Hypothalamus (tissue), 51 donors: Measurements from ENCODE around the gene EIPR1.

Experiments used
- DNase-seq, 51 donors: peaks; one replicate each; lab custom pipeline; 2025; lab: John Stamatoyannopoulos, UW

The EIPR1 gene

DNA sequence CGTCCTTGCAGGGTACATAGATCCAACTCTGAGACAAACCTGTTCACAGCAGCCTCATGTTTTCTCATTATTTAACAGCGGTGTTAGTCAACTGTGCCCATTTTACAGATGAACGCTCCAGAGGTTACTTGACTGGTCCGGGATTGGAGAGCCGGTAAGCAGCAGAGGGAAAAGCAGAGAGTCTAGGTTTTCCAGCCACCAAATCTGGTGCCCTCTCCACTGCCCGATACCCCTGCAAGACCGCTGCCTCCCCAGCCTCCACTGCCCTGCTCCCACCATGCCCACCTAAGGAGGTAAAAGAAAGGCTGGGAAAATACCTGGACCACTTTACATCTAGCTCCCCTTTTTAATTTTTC is 51.5 kb downstream of the EIPR1 start:
- no peak for DNase-seq

- no peak for DNase-seq
Observed at GRCh38 chr2:3325458-3326181, 52.0 kb downstream of the EIPR1 start.

DNA sequence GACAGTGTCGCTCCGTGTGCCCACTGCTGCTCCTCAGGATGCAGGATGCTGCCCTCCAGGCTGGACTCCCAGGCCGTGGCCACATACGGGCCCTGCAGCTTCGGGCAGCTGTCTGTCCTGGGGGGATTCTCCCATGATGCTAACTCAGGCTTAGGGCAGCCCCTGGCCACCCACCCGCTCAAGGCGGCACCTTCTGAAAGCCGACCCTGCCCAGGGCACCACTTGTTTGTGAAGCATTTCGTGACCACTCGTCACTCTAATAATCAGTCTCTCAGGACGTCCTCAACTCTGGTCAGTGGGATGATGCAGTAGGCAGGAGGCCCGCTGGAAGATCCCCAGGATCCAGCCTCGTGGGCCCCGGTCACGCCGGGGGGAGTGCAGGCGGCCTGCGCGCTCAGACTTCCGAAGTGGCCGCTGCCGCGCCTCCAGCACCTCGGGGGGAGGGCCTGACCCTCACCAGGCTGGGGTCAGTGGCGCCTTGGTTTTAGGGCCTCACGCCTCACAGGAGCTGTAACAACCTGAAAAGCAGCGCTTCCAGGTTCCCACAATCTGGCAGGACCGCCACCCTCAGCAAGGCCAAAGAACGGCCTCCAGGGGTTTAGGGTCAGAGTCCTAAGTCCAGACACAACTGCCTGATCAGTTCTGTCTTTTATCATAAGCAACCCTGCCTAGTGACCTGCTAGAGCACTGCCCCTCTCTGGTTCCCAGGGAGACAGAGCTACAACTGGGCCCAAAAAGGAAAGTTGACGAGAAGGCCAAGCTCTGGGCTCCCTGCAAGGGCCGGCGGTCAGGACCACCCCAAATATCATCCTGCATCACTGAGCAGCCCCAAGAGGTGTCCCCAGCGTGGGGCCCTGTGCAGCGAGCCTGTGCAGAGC is 53.0 kb downstream of the EIPR1 start:
- DNase-seq: no peak

- no peak for DNase-seq
Observed at GRCh38 chr2:3324036-3324386, 53.6 kb downstream of the EIPR1 start.

GRCh38 chr2:3323360-3324035 is 54.1 kb downstream of the EIPR1 start:
- no peak for DNase-seq

DNA sequence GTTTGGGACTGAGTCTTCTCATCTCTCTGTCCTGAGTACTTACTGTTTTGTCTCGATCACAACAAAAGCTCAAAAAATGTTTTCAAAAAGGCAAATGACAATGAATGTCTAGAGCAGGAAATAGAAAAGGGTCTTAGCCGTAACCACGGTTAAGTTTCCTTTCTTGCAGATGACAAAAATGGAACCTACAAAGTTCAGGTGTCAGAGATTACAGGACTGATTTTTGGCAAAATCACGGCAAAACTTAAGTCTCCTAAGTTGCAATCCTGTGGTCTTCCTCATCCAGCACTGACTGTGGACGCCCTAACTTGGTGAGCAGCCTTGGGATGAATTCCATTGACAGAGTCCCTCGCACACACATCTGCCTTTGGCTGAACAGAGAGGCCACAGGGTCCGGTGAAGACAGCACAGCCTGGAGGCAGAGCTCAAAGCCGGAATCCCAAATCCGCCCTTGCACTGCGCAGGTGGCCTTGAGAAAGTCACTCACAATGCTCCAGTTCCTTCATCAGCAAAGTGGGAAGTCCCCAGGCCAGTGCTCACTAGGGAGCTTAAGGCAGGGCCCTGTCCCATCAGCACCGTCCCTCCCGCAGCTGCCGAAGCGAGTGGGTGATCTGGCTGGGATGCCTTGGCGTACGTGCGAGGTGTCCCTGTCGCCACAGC is 55.2 kb downstream of the EIPR1 start:
- DNase-seq: no peak

DNA sequence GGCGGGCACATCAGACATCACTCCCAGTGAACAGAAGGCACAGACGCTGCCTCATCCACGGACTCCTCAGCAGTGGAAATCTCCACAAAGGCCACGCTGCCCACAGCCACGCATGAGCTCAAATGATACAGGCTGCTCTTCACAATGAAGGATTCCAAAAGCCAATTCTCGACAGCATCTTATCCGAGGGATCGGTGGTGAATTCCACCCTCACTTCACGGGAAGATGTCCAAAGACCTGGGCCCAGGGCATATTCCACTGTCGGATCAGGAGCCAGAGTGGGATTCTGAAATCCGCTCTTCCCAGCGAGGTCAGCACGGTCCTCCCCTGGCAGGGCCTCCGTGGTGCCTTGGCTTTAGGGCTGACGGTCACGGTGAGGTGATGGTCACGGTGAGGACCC is 55.8 kb downstream of the EIPR1 start:
- no peak for DNase-seq

DNA sequence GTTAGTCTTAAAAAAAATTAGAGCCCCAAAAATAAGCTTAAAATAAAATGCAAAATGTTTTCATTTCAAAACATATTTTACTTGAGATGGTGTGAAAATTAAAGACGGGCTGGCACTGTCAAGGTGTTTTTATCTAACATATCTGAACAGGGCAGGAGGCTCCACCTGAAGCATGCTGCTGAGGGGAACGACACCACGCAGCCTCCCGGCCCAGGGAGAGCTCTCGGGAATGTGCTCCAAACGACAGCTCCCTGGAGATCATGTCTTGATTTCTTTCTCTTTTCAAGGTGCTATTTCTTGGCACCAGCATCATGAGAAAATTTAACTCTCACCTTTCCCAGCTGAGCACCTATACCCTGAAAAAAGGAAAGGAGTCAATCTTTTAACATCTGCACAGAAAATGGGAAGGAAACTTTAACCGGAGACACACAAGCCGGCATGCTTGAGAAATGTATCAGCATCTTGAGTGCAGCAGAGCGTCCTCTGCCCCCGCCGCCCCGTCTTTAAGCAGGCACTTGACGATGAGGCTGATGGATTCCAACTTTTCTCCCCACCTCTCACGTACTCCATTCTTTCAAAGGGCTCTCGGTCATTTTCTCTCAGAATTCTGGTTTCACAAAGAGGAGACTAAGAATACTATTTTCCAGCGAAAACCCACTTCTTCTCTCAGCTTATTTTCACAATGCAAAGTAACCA is 56.6 kb downstream of the EIPR1 start:
- DNase-seq: no peak

DNA sequence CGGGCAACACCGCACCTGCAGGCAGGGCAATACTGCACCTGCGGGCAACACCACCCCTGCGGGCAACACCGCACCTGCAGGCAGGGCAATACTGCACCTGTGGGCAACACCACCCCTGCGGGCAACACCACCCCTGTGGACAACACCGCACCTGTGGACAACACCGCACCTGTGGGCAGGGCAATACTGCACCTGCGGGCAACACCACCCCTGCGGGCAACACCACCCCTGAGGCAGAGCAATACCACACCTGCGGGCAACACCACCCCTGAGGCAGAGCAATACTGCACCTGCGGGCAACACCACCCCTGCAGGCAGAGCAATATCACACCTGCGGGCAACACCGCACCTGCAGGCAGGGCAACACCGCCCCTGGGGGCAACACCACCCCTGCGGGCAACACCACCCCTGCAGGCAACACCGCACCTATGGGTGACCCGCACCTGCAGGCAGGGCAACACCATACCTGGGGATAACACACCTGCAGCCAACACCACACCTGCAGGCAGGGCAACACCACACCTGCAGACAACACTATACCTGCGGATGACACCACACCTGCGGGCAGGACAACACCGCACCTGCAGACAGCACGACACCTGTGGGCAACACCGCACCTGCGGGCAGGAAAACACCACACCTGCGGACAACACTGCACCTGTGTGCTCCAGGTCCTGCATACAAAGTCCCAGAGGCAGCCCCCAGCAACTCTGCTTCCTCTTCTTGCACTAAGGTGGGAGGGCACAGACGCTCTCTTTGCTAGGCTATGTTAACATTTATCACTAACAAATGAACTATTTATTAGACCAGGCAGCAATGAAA is 57.7 kb downstream of the EIPR1 start:
- no peak for DNase-seq

GRCh38 chr2:3319134-3319533 is 58.5 kb downstream of the EIPR1 start:
- no peak for DNase-seq

DNA sequence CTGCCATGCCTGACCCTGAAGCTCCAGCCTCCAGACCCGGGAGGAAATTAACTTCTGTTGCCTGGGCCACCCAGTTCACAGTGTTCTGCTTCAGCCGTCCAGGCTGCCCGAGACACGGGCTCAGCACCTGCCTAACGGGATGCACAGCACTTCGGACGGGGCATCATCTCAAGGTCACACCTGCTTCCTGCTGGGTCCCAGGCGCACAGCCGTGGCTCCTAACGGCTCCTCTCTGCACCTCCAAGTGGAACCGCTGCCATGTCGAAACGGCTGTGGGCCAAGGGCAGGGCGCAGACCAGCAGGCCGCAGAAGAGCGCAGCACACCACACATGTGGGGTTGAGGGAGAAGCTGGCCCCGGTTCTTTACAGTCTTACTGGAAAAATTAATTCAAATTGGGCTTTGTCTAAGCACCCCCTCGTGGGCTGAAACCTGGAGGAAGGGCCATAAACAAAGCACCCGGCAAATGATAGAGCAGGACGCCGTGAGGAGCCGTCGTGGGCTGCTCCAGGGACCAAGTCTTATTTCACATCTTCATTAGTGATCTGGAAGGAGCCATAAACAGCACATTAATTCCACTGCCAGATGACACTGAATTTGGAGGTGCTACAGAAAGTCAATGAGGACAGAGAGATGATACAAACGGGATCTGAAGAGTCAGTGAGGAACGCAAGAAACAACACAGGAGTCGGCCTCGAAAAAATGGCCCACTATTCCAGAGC is 59.6 kb downstream of the EIPR1 start:
- DNase-seq: no peak

DNA sequence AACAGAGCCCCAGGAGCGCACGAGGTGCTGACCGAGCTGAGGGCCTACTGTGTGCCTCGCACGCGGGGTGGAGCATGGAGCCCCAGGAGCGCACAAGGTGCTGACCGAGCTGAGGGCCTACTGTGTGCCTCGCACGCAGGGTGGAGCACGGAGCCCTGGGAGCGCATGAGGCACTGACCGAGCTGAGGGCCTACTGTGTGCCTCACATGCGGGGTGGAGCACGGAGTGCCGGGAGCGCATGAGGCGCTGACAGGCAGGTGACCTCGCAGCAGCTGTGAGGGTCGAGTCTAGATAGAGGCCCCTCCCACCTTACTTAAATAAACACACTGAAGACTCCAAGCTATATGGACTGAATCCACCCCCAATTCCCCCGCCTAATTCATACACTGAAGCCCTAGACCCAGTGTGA is 60.3 kb downstream of the EIPR1 start:
- no peak for DNase-seq

- no peak for DNase-seq
Observed at GRCh38 chr2:3316456-3317276, 61.0 kb downstream of the EIPR1 start.

DNA sequence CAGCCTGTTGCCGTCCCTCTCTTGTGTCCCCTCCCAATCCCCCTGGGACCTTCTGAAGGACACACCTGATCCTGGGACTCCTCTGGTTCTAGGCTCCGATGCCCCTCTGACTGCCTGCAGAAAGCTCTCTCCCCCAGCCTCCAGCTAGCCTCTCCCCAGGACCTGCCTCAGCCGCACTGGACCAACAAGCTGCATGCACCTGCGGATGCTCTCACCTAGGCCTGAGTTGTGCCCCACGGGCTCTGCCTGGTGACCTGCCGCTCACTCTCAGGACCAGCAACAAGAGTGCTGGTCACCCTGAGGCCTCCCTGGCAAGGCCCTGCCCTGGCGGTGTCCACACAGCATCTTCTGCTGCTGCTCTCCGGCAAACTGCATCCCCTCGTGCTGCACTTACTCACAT is 63.0 kb downstream of the EIPR1 start:
- DNase-seq: no peak

DNA sequence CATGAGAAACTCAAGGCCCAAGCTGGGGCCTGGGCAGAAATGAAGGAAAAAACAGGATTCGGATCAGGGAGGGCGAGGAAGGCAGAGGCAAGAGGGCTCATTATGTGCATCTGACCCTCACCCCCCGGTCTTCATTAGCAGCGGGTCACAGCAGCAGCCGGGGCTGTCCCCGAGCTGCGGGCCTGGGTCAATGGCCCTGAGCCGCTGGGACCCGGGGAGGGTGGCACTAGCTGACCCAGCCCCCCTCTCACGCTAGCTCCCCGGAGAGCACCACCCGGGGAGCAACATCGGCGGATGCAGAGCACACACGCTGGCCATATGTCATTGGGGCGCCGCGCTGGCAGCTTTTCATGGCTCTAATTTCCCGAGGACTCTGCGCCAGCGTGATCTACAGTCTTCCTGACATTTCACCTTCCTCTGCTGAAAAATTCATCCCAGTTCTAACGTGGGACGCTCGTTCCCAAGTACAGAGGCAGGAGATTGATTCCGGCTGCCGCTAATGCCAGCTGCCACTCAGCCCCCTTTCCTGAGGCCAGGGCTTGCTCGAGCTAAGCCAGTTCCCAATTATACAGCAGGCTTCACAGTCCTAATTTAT is 63.7 kb downstream of the EIPR1 start:
- DNase-seq: no peak

DNA sequence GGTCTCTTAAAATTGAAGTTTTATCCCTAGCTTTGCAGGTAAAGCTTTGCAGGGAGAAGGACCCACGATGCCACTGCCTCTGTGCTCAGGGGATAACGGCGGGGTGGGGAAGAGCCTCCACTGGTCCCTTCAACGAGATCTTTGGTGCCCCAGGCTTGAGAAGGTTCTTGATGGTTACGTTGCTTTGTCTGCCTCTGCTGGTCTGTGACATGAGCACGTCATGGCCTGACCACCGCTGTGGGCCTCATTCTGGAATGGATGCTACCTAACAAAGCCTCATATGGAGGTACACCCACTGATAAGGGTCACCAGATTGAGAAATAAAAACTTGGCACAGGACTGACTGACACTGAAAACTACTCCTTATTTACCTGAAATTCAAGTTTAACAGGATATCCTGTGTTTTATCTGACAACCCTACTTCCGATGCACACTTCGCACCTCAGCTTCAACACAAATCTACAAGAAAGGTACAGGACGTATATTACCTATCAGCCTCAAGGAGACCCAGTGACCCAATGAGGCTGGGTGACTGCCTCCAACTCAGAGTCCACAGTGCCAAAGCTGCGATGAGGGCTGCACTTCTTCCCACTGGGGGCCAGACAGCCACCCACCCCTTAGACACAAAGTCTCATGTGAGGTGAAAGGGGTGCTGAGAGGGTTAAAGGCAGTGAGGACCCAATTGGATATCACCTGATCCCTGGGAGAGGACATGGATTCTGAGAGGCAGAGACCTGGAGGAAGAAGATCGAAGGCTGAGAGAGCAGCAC is 64.9 kb downstream of the EIPR1 start:
- no peak for DNase-seq

DNA sequence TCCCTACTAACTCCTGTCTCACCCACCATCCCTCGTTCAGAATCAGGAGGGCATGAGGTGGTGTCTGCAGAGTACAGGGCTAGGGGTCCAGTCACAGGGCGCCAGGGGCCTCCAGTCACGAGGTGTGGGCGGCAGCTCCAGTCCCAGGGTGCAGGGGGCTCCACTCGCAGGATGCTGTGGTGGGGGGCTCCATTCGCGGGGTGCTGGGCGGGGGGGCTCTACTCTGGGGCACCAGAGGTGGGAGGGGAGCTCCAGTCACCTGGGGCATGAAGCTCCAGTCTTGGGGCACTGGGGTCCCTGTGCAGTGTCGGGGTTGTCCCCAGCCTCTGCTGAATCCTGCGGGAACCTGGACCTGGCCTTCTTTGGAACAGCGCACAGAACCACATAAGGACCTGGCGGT is 66.0 kb downstream of the EIPR1 start:
- DNase-seq: no peak
